ENCODE results near the gene FGF19.

The FGF19 gene

DNA sequence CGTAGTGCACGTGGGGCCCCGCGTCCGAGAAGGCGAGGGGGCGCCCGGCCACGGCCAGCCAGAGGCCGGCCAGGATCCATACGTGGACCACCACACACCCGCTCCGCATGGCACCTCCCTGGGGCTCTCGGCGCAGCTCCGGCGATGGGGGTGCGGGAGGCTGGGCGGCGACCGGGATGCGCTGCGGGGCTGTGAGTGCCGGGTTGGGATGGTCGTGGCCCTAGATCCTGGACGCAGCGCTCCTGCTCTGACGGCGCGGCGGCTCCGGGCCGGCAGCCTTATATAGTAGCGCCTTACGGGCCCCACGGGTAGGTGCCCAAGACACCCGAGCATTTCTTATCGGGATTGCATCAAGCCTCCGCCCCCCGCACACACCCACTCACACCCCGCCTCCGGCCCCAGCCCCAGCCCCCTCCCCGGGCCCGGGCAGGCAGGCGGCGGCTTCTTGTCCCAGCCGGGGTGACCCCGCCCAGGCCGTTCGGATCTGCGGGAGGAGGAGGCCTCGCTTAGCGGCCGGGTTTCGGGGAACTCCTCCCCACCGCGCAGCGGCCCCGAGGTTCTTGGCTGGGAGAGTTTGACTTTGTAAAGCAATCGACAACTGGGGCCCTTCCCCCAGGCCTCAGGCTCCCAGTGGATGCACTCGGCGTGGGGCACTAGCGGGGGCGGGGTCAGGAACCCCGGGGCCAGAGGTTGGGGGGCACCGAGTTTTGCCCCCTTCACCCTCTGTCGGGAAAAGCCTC lies at the start of gene FGF19:
Gene FGF19 (minus strand): TSS at position 255 of the 740 bp plus-strand sequence. CDS start 146 bp downstream, at position 109.
- no peak for DNase-seq

DNA sequence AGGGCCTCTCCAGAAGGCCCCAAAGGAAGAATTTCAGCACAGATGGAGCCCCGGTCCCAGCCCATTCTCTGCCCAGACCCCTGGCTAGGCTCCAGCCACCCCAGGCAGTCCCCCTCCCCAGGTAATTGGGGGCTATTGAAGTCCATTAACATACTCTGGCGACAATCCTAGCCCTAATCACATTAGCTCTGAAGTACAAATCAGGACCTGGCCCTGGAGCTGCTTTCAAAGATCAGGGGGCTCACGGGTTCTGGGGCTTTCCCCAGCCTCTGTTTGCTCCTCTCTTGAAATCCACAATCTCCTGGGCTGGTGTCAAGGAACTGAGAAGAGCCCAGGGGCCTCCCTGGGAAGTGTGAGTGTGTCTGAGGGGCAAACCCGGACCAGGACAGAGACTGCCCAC lies 49.1 kb upstream of the FGF19 start:
- no peak for DNase-seq

DNA sequence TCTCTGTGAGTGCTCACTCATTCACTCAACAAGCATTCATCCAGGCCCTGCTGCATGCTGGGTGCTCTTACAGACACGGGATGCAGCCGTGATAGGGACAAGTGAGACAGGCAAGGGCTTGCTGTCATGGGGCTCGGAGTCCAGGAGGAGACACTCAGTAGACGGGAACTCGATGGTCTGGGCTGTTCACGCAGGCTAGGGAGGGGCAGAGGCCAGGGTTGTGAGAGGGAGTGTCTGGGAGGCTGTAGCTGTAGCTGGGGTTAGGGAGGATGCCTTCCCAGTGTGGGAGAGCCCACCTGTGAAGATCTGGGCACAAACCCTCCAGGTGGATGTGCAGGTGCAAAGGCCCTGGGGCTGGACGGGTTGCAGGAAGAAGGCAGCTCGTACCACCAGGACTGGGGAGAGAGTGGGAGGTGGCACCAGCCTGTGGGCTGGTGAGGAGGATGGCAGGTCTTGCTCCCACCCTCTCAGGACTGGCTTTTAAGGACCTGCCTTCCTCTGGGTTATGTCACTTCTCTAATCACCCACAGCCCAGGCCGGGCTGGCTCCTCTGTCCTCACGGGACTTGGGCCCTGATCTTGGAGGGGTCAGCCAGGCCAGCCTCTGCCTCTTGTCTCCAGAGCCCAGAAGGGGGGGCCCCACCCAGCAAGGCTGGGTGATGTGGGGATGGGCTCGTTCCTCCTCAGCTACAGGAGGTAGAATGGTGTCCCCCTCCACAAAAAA lies 47.2 kb upstream of the FGF19 start:
- DNase-seq: no peak

DNA sequence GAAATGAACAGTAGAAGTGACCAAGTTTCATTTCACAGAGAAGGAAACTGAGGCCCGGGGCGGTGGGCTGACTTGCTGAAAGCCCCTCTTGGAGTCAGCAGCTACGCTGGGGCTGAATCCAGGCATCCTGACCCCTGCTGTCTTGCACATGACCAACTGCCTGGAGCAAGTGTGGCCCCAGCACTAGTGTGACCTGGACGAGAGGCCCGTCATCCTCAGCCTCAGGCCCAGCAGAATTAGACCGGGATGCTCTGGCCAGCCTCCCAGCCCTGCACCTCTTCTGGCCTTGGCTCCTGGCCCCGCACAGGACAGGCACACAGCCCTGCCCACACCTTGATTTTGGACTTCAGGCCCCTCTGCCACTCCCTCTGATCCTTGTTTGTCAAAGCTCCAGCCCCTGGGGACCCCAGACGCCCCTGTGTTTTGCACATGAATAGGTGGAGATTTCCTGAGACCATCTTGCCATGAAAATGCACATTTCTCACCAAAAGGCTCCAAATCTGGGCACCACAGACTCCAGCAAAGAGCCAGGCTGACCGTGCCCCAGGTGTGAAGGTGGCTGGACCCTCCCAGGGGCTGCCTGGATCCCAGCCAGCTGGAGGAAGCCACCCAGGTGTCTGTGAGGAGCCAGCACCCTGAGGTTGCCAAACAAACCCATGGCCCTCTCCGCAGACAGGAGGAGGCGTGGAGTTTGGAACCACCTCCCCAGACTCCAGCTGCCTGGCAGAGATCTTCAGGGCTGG lies 46.5 kb upstream of the FGF19 start:
- DNase-seq: no peak

DNA sequence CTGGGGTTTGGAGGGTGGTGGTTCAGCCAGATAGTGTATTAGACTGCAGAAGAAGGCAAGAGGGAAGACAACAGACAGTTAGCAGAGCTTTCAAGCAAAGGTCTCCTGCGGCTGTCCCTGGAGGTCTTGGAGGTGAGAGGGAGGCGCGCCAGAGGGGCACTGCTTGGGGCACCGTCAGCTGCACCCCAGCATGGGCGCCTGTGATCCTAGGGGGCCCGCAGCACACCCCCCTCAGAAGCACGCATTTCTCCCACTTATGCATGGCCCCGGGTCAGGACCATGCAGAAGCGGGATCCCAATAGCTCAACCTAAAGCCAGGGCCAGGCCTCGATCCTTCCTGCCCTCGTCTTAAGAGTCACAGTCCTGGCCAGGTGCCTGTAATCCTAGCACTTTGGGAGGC lies 44.8 kb upstream of the FGF19 start:
- no peak for DNase-seq

DNA sequence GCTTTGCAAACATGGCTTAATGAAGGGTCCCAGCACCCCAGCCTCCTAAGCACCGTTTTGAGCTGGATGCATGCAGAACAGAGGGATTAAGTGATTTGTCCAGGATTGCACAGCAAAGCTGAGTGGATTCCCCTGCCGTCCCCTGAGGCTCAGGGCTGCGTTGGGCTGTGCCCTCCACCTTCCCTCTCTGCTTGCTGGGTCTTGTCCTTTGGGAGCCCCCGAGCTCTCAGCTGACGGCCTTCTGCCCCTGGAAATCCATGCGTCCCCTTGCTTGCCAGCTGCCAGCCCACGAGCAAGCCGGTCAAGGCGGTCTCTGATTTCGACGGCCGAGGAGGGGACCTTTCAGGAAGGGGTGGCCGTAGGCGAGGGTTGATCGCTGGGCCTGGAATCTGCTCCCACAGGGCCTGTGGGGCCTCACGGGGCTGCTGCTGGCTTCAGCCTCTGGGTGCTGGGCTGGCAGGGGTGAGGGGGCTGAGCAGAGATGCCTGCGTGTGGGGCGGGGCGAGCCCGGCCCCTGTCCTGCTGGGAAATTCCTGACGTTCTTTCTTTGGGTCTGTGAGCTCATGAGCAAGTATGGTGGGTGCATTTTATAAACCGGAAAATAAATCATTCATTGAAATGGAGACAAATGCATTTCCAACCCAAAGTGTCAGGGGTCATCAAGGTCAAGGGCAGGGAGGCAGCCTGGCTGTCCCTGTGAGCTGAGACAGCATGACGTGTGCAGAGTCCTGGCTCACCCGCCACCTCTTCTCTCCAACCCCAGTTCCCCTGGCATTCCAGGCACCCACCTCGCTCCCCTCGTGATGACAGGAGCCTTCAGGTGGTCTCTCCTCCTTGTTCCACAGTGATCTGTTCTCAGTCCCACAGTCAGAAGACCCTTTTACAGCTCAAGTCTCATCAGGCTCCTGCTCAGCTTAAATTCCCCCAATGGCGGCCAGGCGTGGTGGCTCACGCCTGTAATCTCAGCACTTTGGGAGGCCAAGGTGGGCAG lies 43.2 kb upstream of the FGF19 start:
- DNase-seq: no peak

DNA sequence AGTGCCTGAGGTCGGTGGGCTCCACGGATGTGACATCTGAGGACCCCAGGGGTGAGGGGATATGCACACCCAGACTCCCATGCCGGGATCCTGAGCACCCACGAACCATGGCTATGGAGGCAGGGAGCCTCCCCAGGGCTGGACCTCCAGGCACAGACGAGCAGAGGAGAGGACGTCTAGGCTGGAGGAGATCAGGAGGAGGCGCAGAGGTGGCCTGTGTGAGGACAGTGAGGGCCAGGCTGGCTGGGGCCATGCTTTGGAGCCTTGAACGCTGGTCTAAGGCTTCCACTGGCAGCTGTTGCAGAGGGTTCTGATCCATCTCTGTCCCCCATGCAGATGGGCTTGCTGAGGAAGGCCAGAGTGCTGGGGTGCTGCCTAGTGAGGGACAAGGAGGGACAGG lies 42.3 kb upstream of the FGF19 start:
- no peak for DNase-seq

DNA sequence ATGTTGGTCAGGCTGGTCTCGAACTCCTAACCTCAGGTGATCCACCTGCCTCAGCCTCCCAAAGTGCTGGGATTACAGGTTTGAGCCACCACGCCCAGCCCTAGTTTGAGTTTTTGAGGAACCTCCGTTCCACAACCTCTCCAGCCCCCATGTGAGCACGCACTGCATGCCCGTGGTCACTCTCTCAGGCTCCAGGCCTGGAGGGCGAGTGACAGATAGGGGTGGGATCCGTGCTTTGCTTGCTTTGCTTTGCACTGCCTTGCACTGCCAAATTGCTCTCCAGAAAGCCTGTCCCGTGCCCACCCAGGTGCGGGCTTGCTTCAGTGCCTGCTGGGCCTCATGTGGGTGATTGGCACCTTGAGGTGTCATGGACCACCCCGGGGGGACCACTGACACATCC lies 41.4 kb upstream of the FGF19 start:
- DNase-seq: no peak

- DNase-seq: peak; percentile 89
These were observed 40.6 kb upstream of the FGF19 start for GRCh38 chr11:69744435-69744834.

DNA sequence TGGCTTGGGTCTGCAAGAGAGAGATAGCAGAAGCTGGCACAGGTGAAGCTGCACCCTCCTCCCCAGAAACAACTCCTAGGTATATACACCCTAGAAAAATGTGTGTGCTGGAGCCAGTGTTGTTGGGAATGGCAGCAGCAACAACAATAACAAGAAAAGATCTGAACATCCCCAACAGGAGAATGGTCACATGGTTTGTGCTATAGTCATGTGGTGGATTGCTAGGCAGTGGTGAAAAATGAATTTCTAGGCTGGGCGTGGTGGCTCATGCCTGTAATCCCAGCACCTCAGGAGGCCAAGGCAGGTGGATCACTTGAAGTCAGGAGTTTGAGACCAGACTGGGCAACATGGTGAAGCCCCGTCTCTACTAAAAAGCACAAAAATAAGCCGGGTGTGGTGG lies 31.0 kb upstream of the FGF19 start:
- DNase-seq: no peak

DNA sequence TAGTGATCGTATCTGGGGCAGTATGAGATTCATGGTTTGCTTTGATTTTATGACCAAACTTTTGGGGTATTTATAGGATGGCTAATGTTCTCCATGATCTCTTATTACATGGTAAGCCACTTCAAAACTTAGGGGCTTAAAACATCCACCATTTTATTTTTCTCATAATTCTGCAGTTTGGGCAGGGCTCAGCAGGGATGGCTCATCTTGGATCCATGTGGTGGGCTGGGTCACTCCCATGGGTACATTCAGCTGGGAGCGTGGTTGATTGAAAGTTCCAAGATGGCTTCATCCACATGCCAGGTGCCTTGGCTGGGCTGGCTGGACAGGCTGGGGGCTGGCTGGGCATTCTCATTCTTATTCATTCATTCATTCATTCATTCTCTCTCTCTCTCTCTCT lies 30.5 kb upstream of the FGF19 start:
- no peak for DNase-seq

GRCh38 chr11:69732910-69733309 lies 29.1 kb upstream of the FGF19 start:
- no peak for DNase-seq

GRCh38 chr11:69731110-69731509 lies 27.3 kb upstream of the FGF19 start:
- DNase-seq: no peak

DNA sequence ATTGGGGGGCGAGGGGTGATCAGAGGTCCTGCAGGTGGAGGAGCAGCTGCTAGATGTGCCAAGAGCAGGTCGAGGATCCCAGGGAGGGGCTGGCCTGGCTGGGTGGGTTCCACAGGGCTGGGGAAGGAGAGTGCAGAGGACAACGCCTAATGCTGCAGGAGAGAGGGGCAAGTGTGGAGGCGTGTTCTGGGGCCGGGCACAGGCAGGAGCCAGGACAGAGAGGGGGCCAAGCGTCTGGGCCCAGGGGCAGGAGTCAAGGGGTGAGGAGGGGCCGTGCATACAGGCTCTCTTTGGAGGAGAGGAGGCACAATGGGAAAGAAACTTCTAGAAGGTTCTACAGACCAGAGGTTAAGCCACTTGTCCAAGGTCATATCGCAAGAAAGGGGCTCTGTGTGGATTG lies 26.7 kb upstream of the FGF19 start:
- no peak for DNase-seq

GRCh38 chr11:69729252-69729651 lies 25.4 kb upstream of the FGF19 start:
- DNase-seq: no peak

GRCh38 chr11:69727266-69727665 lies 23.4 kb upstream of the FGF19 start:
- DNase-seq: no peak

DNA sequence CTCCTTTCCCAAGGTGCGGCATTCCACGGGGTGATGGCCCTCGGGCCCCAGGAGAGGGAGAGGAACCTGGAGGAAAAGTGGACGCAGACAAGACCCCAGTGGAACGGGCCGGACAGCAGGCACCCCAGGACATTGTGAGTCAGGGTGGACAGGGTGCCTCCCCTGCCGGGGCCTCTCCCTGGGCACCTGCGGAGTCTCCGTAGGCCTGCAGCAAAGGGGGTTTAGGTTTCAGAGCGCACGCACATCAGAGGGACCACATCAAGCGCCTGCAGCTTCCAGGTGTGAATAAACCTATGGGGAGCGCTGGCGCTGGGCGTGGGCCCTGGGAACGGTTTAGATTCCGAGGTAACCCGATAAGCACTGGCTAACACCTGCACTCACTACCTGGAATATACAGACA lies 22.7 kb upstream of the FGF19 start:
- DNase-seq: no peak

DNA sequence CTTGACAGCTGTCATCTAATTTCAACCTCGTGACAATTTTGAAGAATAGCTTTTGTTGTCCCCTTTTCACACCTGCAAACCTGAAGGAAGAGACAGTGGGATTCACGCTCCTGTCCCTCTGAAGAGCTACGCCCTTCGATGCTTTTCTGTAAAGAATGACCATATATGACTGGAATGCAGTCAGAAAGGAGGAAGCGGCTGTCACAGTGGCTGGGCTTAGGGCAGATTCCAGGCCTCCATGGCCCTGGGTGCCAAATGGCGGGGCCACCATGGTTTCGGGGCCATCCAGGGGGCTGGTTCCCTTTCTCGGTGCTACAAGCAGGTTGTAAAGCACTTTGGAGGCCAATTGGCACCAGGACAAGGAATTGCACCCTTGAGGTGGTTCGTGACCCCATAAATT lies 22.2 kb upstream of the FGF19 start:
- DNase-seq: no peak

DNA sequence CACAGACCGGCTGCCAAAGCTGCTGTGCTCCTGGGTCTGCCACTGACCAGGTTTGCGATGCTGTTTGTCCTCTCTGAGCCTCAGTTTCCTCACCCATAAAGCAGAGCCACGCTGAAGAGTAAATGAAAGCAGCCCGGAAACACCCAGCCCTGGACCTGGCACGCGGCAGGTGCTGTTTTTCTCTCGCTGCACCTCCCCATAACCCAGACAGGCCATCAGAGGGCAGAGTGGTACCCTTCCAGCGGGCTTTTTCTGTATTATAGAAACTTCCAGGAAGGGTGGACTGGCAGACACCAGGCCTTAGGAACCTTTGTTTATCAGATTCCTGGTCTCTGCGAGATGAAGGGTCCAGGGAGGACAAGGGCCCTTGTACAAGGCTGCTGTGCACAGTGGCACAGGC lies 17.9 kb upstream of the FGF19 start:
- no peak for DNase-seq

- no peak for DNase-seq
These were observed 17.3 kb upstream of the FGF19 start for GRCh38 chr11:69721106-69721505.

- no peak for DNase-seq
These were observed 15.1 kb upstream of the FGF19 start for GRCh38 chr11:69718912-69719311.

- DNase-seq: no peak
These were observed 14.3 kb upstream of the FGF19 start for GRCh38 chr11:69718147-69718546.

All from kidney glomerular epithelial cell (primary cell).